ENCODE data around the gene PLA2G4A. TPM values are rescaled to one million over a fixed set of nuclear protein-coding genes. Genes with fewer than 3 reads are reported as not detected.

PLA2G4A gene
- total and polyA plus RNA-seq, 8 donors: 1.5 to 5.7 (median 2.4) TPM

GRCh38 chr1:187003353-187003752 lies 174.6 kb downstream of the PLA2G4A start:
- WGBS, 2 donors: 89 to 94% methylated on average over 8 of the region's 8 CpGs
- FAIRE-seq: no peak
- peaks cover 0 to 3% (median 3%) of the 10 kb centered on the region in 3 donors for H3K4me1 ChIP-seq
- H3K4me3 ChIP-seq: no peak overlapping the region
- peaks cover 0 to 17% (median 2%) of the 10 kb centered on the region in 4 donors for H3K27me3 ChIP-seq
- DNase-seq: no peak
- intact Hi-C loops (cut with DNase I): no loop called here
- TF ChIP-seq CTCF (IDR thresholded peaks at IDR 0.05): no peak
- no peak for ATAC-seq
- H3K27ac ChIP-seq: no peak overlapping the region
- no peaks in the 10 kb centered on the region for H3K36me3 ChIP-seq
- H3K9me3 ChIP-seq: no peaks in the 10 kb centered on the region

GRCh38 chr1:187006896-187007295 lies 178.1 kb downstream of the PLA2G4A start:
- TF ChIP-seq CTCF (IDR thresholded peaks at IDR 0.05): no peak
- Histone ChIP-seq H3K4me3 (no peak overlapping the region), H3K36me3 (no peaks in the 10 kb centered on the region), H3K27me3 (peaks cover 0 to 6% (median 0%) of the 10 kb centered on the region in 4 donors), H3K27ac (no peak overlapping the region), H3K4me1 (no peaks in the 10 kb centered on the region), H3K9me3 (no peaks in the 10 kb centered on the region)
- no peak for FAIRE-seq
- no peak for ATAC-seq
- WGBS, 2 donors: 50 to 63% methylated on average over 2 of the region's 2 CpGs
- no peak for DNase-seq
- intact Hi-C loops (cut with DNase I): no loop called here

GRCh38 chr1:187009320-187009719 lies 180.6 kb downstream of the PLA2G4A start:
- FAIRE-seq (no peak), DNase-seq (no peak), ATAC-seq (no peak)
- no peak for TF ChIP-seq CTCF (IDR thresholded peaks at IDR 0.05)
- Histone ChIP-seq H3K9me3 (no peaks in the 10 kb centered on the region), H3K4me3 (no peak overlapping the region), H3K4me1 (no peaks in the 10 kb centered on the region), H3K36me3 (no peaks in the 10 kb centered on the region), H3K27ac (no peak overlapping the region), H3K27me3 (peaks cover 0 to 3% (median 0%) of the 10 kb centered on the region in 4 donors)
- WGBS, 2 donors: 71 to 73% methylated on average over 2 of the region's 2 CpGs
- intact Hi-C loops (cut with DNase I): no loop called here

- ATAC-seq (no peak), DNase-seq (no peak), FAIRE-seq (no peak)
- Histone ChIP-seq H3K27ac (no peak overlapping the region), H3K27me3 (no peaks in the 10 kb centered on the region), H3K36me3 (no peaks in the 10 kb centered on the region), H3K9me3 (no peaks in the 10 kb centered on the region), H3K4me1 (no peaks in the 10 kb centered on the region), H3K4me3 (no peak overlapping the region)
- intact Hi-C loops (cut with DNase I): no loop called here
- no peak for TF ChIP-seq CTCF (IDR thresholded peaks at IDR 0.05)
- WGBS, 2 donors: 68 to 82% methylated on average over 4 of the region's 4 CpGs
Measured at GRCh38 chr1:187010571-187011309, 182.0 kb downstream of the PLA2G4A start.

GRCh38 chr1:187013582-187014200 lies 184.9 kb downstream of the PLA2G4A start:
- Histone ChIP-seq H3K4me3 (no peak overlapping the region), H3K9me3 (no peaks in the 10 kb centered on the region), H3K4me1 (no peaks in the 10 kb centered on the region), H3K27me3 (no peaks in the 10 kb centered on the region), H3K36me3 (no peaks in the 10 kb centered on the region), H3K27ac (no peak overlapping the region)
- no peak for DNase-seq
- no peak for FAIRE-seq
- intact Hi-C loops (cut with DNase I): no loop called here
- TF ChIP-seq CTCF (IDR thresholded peaks at IDR 0.05): no peak
- ATAC-seq: no peak
- 74 to 79% methylated on average over 5 of the region's 5 CpGs for WGBS, 2 donors
